Activated T-helper 17 cell treated with anti-CD3 and anti-CD28 coated beads, Interleukin-2, amount 50 U/mL, for 72 hours (primary cell): ENCODE measurements around the gene HEXD. TPM values are rescaled to one million over a fixed set of nuclear protein-coding genes. Genes with fewer than 3 reads are reported as not detected.
"Not testable (repeated sequence)": the region's sequence is repeated elsewhere in the genome, so short reads cannot be mapped to it uniquely, and the experiment has no call there.

ENCODE experiments used
- ATAC-seq: fragments of 150-1000 bp; cut with Tn5 transposase; replicated peaks from 2 replicates; pipeline ENCODE4 v1.10.0; 2021; ENCODE audit warnings: mild to moderate bottlenecking, moderate library complexity
- H3K27ac Mint-ChIP-seq: one replicate; pipeline ENCODE4 v1.8.0; 2022; ENCODE audit warnings: mixed read lengths
- H3K27me3 Mint-ChIP-seq: one replicate; pipeline ENCODE4 v1.8.0; 2022; ENCODE audit warnings: mixed read lengths
- H3K36me3 Mint-ChIP-seq: one replicate; pipeline ENCODE4 v1.8.0; 2022; ENCODE audit warnings: low read depth, mild to moderate bottlenecking, mixed read lengths
- H3K4me1 Mint-ChIP-seq: one replicate; pipeline ENCODE4 v1.8.0; 2022; ENCODE audit warnings: mixed read lengths
- H3K4me3 Mint-ChIP-seq: one replicate; pipeline ENCODE4 v1.8.0; 2022; ENCODE audit warnings: mild to moderate bottlenecking, mixed read lengths
- H3K9me3 Mint-ChIP-seq: one replicate; pipeline ENCODE4 v1.8.0; 2022; ENCODE audit warnings: mixed read lengths
- total RNA-seq, 2 donors: library from RNA; stranded (reverse); gene quantifications; one replicate each; pipeline ENCODE4 v1.2.3, GENCODE V29; 2022

HEXD gene
- total RNA-seq, 2 donors from 2014 or later: 25.1 to 31.9 TPM

- no peaks in the 10 kb centered on the region for H3K4me1 Mint-ChIP-seq
- H3K4me3 Mint-ChIP-seq: no peak overlapping the region
- no peaks in the 10 kb centered on the region for H3K9me3 Mint-ChIP-seq
- no peak for ATAC-seq
- H3K36me3 Mint-ChIP-seq: peaks cover 46% of the 10 kb centered on the region
- no peak overlapping the region for H3K27ac Mint-ChIP-seq
- H3K27me3 Mint-ChIP-seq: no peaks in the 10 kb centered on the region
These were observed 26.2 kb downstream of the HEXD start for GRCh38 chr17:82444284-82444893.

DNA sequence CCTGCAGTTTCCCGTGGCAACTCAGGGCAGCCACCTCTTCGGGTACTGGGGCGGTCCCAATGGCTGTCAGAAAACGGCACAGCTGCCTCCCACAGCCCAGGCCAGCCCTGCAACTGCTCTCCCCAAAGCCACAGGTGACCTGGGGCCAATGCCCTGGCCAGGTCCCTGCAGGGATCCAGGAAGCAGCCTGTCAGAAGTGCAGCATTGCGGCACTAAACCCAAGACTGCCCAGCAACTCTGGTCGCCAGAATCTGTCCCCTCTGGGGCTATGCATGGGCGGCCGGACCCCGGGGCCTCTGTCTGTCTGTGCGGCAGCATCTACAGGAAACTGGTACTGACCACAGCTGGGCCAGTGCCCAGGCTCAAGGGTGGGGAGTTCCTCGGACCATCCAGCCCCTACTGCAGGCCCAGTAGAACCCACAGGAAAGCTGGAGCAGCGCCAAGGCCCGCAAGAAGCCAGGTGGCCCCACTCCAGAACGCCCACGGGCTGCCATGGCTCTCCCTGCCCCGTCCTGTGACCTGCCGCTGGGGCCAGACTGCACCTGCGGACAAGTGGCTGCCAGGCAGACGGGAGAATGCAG, 26.9 kb downstream of the HEXD start:
- H3K4me1 Mint-ChIP-seq: no peaks in the 10 kb centered on the region
- no peak overlapping the region for H3K4me3 Mint-ChIP-seq
- no peak for ATAC-seq
- H3K27me3 Mint-ChIP-seq: no peaks in the 10 kb centered on the region
- H3K36me3 Mint-ChIP-seq: peaks cover 52% of the 10 kb centered on the region
- no peak overlapping the region for H3K27ac Mint-ChIP-seq
- no peaks in the 10 kb centered on the region for H3K9me3 Mint-ChIP-seq

DNA sequence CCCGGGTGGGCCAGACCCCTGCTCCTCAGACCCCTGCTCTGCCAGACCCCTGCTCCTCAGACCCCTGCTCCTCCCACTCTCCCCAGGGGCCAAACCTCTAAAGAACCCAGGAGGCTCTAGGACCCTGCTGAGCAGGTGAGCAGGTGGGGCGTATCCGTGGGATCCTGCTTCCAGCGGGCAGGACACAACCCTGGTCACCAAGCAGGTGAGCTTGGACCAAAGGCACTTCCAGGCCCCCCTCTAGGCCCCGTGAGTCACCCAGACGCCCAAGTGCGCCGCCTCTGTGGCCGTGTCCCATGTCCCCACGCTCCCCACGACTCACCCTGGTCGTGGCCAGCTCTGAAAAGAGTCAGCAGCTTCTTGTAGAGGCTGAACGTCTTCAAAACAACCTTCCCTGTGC, 27.4 kb downstream of the HEXD start:
- ATAC-seq: no peak
- Mint-ChIP-seq H3K27me3 (no peaks in the 10 kb centered on the region), H3K27ac (peak overlapping the region; percentile 33), H3K4me3 (no peak overlapping the region), H3K9me3 (no peaks in the 10 kb centered on the region), H3K36me3 (peaks cover 54% of the 10 kb centered on the region), H3K4me1 (no peaks in the 10 kb centered on the region)

DNA sequence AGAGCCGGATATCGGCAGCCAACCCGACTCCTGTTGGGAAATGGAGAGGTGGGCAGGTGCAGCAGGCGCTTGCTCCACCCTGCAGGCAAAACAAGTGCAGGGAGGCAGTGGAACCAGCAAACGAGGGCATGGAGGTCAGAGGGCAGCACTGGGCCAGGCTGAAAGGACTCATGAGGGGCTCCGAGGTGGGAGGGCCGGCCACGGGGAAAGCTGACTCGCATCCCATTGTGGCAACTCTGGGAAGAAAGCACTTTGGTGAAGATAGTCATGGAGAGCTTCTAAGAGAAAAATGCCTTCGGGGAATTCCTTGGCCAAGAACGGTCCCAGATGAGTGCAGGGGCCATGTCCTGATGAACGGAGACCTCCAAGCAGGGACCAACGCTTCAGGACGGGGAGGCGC, 28.0 kb downstream of the HEXD start:
- ATAC-seq: no peak
- no peaks in the 10 kb centered on the region for H3K9me3 Mint-ChIP-seq
- H3K4me1 Mint-ChIP-seq: peaks cover 1% of the 10 kb centered on the region
- peaks cover 54% of the 10 kb centered on the region for H3K36me3 Mint-ChIP-seq
- no peaks in the 10 kb centered on the region for H3K27me3 Mint-ChIP-seq
- H3K27ac Mint-ChIP-seq: peak overlapping the region; percentile 33
- H3K4me3 Mint-ChIP-seq: peak overlapping the region; percentile 37

DNA sequence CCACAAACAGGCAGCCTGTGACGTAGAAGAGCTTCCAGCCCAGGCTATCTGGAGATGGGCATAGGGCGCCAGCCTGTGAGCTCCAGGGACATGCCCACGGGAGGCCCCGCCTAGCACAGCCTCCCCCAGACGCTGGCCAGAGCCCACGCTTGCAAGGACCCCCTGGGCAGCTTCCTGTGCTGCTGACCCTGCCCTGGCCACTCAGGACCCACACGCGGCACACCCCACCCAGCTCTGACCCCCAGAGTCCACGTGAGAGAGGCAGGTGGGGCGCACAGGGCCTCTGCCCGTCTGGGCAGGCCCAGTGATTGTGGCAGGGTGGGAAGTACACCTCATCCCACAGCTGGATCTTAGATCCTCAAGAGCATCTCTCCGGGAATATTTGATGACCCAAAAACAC, 28.5 kb downstream of the HEXD start:
- Mint-ChIP-seq H3K27me3 (no peaks in the 10 kb centered on the region), H3K9me3 (no peaks in the 10 kb centered on the region), H3K4me1 (peaks cover 6% of the 10 kb centered on the region), H3K27ac (peak overlapping the region; percentile 33), H3K4me3 (peak overlapping the region; percentile 37), H3K36me3 (peaks cover 54% of the 10 kb centered on the region)
- no peak for ATAC-seq

- peaks cover 45% of the 10 kb centered on the region for H3K36me3 Mint-ChIP-seq
- H3K9me3 Mint-ChIP-seq: no peaks in the 10 kb centered on the region
These were observed 29.7 kb downstream of the HEXD start for GRCh38 chr17:82447876-82448275.

GRCh38 chr17:82449131-82449882, 31.2 kb downstream of the HEXD start:
- H3K27me3 Mint-ChIP-seq: no peaks in the 10 kb centered on the region
- H3K36me3 Mint-ChIP-seq: peaks cover 39% of the 10 kb centered on the region
- no peaks in the 10 kb centered on the region for H3K9me3 Mint-ChIP-seq
- peak; percentile 46 for ATAC-seq
- peaks cover 12% of the 10 kb centered on the region for H3K4me1 Mint-ChIP-seq
- peak overlapping the region; percentile 99 for H3K27ac Mint-ChIP-seq
- H3K4me3 Mint-ChIP-seq: peak overlapping the region; percentile 100

More at GRCh38 chr17:82447876-82448275, 29.7 kb downstream of the HEXD start:
- ATAC-seq: no peak
- peaks cover 12% of the 10 kb centered on the region for H3K4me1 Mint-ChIP-seq
- H3K4me3 Mint-ChIP-seq: peak overlapping the region; percentile 55
- H3K27ac Mint-ChIP-seq: peak overlapping the region; percentile 38
- no peaks in the 10 kb centered on the region for H3K27me3 Mint-ChIP-seq

DNA sequence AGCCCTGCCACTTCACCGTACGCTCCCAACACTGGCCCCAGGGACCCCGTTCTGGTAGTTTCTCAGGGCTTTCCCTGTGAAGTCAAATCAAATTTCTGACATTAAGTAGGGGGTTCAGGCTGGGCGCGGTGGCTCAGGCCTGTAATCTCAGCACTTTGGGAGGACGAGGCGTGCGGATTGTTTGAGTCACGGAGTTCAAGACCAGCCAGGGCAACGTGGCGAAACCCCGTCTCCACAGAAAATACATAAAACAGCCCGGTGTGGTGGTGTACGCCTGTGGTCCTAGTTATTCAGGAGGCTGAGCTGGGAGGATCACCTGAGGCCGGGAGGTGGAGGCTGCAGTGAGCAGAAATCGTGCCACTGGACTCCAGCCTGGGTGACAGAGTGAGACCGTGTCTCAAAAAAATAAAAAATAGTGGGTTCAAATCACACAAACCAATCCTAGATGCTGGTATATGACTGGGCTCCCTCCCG, 31.8 kb downstream of the HEXD start:
- peak; percentile 47 for ATAC-seq
- H3K4me1 Mint-ChIP-seq: peaks cover 12% of the 10 kb centered on the region
- H3K9me3 Mint-ChIP-seq: no peaks in the 10 kb centered on the region
- peaks cover 39% of the 10 kb centered on the region for H3K36me3 Mint-ChIP-seq
- H3K27me3 Mint-ChIP-seq: no peaks in the 10 kb centered on the region
- peak overlapping the region; percentile 99 for H3K27ac Mint-ChIP-seq
- H3K4me3 Mint-ChIP-seq: peak overlapping the region; percentile 100

GRCh38 chr17:82450357-82451106, 32.4 kb downstream of the HEXD start, which contains the start of gene CYBC1:
CYBC1 (minus strand) TSS chr17:82450752; CDS start chr17:82449254, 1,498 bp downstream.
- Mint-ChIP-seq H3K4me1 (peaks cover 12% of the 10 kb centered on the region), H3K27me3 (no peaks in the 10 kb centered on the region), H3K36me3 (peaks cover 39% of the 10 kb centered on the region), H3K9me3 (no peaks in the 10 kb centered on the region), H3K4me3 (peak within 1 kb of the TSS; percentile 100), H3K27ac (peak within 1 kb of the TSS; percentile 99)
- ATAC-seq: peak; percentile 77

- Mint-ChIP-seq H3K27ac (peak overlapping the region; percentile 95), H3K4me1 (peaks cover 16% of the 10 kb centered on the region), H3K9me3 (no peaks in the 10 kb centered on the region), H3K36me3 (peaks cover 27% of the 10 kb centered on the region), H3K4me3 (peak overlapping the region; percentile 100), H3K27me3 (no peaks in the 10 kb centered on the region)
- ATAC-seq: no peak
These were observed 34.0 kb downstream of the HEXD start for GRCh38 chr17:82452162-82452561.

DNA sequence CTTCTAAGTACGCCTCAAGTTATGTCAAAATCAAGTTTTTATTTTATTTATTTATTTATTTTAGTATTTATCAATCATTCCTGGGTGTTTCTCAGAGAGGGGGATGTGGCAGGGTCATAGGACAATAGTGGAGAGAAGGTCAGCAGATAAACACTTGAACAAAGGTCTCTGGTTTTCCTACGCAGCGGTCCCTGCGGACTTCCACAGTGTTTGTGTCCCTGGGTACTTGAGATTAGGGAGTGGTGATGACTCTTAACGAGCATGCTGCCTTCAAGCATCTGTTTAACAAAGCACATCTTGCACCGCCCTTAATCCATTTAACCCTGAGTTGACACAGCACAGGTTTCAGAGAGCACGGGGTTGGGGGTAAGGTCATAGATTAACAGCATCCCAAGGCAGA, 35.0 kb downstream of the HEXD start:
- not testable (repeated sequence) for H3K27ac Mint-ChIP-seq, ATAC-seq, H3K4me3 Mint-ChIP-seq, H3K27me3 Mint-ChIP-seq, H3K9me3 Mint-ChIP-seq
- H3K36me3 Mint-ChIP-seq: peaks cover 28% of the 10 kb centered on the region
- peaks cover 24% of the 10 kb centered on the region for H3K4me1 Mint-ChIP-seq

DNA sequence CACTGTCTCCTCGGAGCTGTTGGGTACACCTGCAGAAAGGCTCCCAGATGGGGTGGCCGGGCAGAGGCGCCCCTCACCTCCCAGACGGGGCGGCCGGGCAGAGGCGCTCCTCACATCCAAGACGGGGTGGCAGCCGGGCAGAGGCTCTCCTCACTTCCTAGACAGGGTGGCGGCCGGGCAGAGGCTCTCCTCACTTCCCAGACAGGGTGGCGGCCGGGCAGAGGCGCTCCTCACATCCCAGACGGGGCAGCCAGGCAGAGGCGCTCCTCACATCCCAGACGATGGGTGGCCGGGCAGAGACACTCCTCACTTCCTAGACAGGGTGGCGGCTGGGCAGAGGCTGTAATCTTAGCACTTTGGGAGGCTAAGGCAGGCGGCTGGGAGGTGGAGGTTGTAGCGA, 35.6 kb downstream of the HEXD start:
- not testable (repeated sequence) for H3K27ac Mint-ChIP-seq, ATAC-seq, H3K27me3 Mint-ChIP-seq, H3K4me3 Mint-ChIP-seq, H3K9me3 Mint-ChIP-seq
- Mint-ChIP-seq H3K36me3 (peaks cover 28% of the 10 kb centered on the region), H3K4me1 (peaks cover 24% of the 10 kb centered on the region)

DNA sequence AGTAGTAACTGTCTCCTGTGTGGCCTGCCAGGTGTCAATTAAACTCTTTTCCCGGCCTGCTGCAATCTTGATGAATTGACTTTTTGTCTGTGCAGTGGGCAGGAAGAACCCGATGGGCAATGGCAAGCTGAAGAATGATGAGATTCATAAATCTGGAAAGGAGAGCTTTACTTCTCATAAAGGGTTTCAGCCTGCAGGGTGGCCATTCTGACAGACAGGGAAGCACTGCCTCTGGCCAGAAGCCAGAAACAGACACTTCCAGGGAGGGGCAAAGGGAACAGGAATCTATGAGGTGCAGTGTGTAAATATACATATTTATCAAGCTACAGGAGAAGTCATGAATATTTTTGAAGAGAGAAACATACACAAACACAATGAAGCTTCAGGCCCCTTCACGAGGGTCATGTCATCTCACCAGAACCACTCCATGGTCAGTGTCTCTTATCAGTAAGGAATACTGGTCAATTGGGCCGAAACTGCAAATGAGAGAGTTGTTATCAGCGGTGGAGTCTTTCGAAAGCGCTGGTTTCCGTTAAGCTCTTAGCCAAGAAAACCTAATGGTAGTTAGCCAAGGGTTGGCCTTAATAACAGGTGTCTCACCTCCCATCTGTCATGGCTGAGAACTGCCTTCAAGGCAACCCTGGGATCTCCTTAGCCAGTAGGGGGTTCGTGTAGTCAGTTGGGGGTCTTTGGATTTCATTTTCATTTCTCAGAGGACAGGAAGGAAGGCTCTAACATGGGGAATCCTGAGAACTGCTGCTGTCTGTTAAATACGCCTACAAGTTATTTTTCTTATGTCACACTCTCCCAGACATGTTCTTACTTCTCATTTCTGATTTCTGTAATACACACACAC, 39.2 kb downstream of the HEXD start:
- ATAC-seq: no peak
- H3K4me1 Mint-ChIP-seq: peaks cover 21% of the 10 kb centered on the region
- no peaks in the 10 kb centered on the region for H3K27me3 Mint-ChIP-seq
- peak overlapping the region; percentile 94 for H3K4me3 Mint-ChIP-seq
- H3K36me3 Mint-ChIP-seq: peaks cover 48% of the 10 kb centered on the region
- H3K27ac Mint-ChIP-seq: peak overlapping the region; percentile 97
- no peaks in the 10 kb centered on the region for H3K9me3 Mint-ChIP-seq

GRCh38 chr17:82457929-82458178, 39.7 kb downstream of the HEXD start:
- Mint-ChIP-seq H3K4me1 (peaks cover 23% of the 10 kb centered on the region), H3K4me3 (peak overlapping the region; percentile 94), H3K27me3 (no peaks in the 10 kb centered on the region), H3K9me3 (no peaks in the 10 kb centered on the region), H3K27ac (peak overlapping the region; percentile 97), H3K36me3 (peaks cover 54% of the 10 kb centered on the region)
- ATAC-seq: no peak
